Mammary epithelial cell (primary cell): Measurements from ENCODE around the gene LURAP1L.

Source experiments
- CTCF ChIP-seq, 2 donors: IDR thresholded peaks in 1 of 2; conservative IDR thresholded peaks in 1 of 2; 2 replicates each; pipeline ENCODE4 v1.5.1; 2011 to 2012; ENCODE audit warnings: inconsistent platforms in 2 of 2, low read length in 2 of 2, mild to moderate bottlenecking in 2 of 2, control low read depth in 1 of 2, low read depth in 1 of 2; ENCODE audit not compliant: insufficient read depth in 1 of 2; ENCODE audit errors: extremely low read depth in 1 of 2
- EZH2 ChIP-seq: IDR thresholded peaks from 2 replicates; pipeline ENCODE4 v1.6.1; 2012; ENCODE audit warnings: low read length, inconsistent platforms, borderline replicate concordance

GRCh38 chr9:12860998-12861397, 86.2 kb downstream of the LURAP1L start:
- TF ChIP-seq EZH2 (no peak), CTCF (conservative IDR thresholded peaks at IDR 0.05 in 1 of 2, IDR thresholded peaks at IDR 0.05 in 1 of 2; ENCODE audit: extremely low read depth in 1 of 2, insufficient read depth in 1 of 2, low read depth in 1 of 2, low read length in 2 of 2) (no peak)
